ENCODE data around the gene TSEN2.
"Not testable (repeated sequence)": the region's sequence is repeated elsewhere in the genome, so short reads cannot be mapped to it uniquely, and the experiment has no call there.

Gene TSEN2

GRCh38 chr3:12446298-12446697 lies 38.0 kb upstream of the TSEN2 start:
- no peak for TF ChIP-seq ZNF274 (IDR thresholded peaks at IDR 0.05; ENCODE audit: low read depth, low read length)
- H3K4me3 ChIP-seq (ENCODE audit: low read length), result no peak overlapping the region

GRCh38 chr3:12447075-12447474 lies 37.2 kb upstream of the TSEN2 start:
- no peak for TF ChIP-seq ZNF274 (IDR thresholded peaks at IDR 0.05; ENCODE audit: low read depth, low read length)
- H3K4me3 ChIP-seq (ENCODE audit: low read length), result no peak overlapping the region

- not testable (repeated sequence) for H3K4me3 ChIP-seq (ENCODE audit: low read length)
Observed at GRCh38 chr3:12448404-12449202, 35.7 kb upstream of the TSEN2 start.

- no peak overlapping the region for H3K4me3 ChIP-seq (ENCODE audit: low read length)
- no peak for TF ChIP-seq ZNF274 (IDR thresholded peaks at IDR 0.05; ENCODE audit: low read depth, low read length)
Observed at GRCh38 chr3:12449889-12450682, 34.2 kb upstream of the TSEN2 start.

- TF ChIP-seq ZNF274 (IDR thresholded peaks at IDR 0.05; ENCODE audit: low read depth, low read length), result no peak
- H3K4me3 ChIP-seq (ENCODE audit: low read length), result no peak overlapping the region
Observed at GRCh38 chr3:12451481-12451880, 32.8 kb upstream of the TSEN2 start.

GRCh38 chr3:12451960-12452359 lies 32.3 kb upstream of the TSEN2 start:
- no peak for TF ChIP-seq ZNF274 (IDR thresholded peaks at IDR 0.05; ENCODE audit: low read depth, low read length)
- H3K4me3 ChIP-seq (ENCODE audit: low read length), result no peak overlapping the region

- H3K4me3 ChIP-seq (ENCODE audit: low read length), result no peak overlapping the region
- no peak for TF ChIP-seq ZNF274 (IDR thresholded peaks at IDR 0.05; ENCODE audit: low read depth, low read length)
Observed at GRCh38 chr3:12452361-12453330, 31.6 kb upstream of the TSEN2 start.

- no peak for TF ChIP-seq ZNF274 (IDR thresholded peaks at IDR 0.05; ENCODE audit: low read depth, low read length)
- no peak overlapping the region for H3K4me3 ChIP-seq (ENCODE audit: low read length)
Observed at GRCh38 chr3:12454076-12454815, 30.0 kb upstream of the TSEN2 start.

GRCh38 chr3:12454816-12455121 lies 29.5 kb upstream of the TSEN2 start:
- no peak overlapping the region for H3K4me3 ChIP-seq (ENCODE audit: low read length)
- TF ChIP-seq ZNF274 (IDR thresholded peaks at IDR 0.05; ENCODE audit: low read depth, low read length), result no peak

- TF ChIP-seq ZNF274 (IDR thresholded peaks at IDR 0.05; ENCODE audit: low read depth, low read length), result no peak
Observed at GRCh38 chr3:12455740-12456139, 28.5 kb upstream of the TSEN2 start.

GRCh38 chr3:12456441-12456840 lies 27.8 kb upstream of the TSEN2 start:
- H3K4me3 ChIP-seq (ENCODE audit: low read length), result no peak overlapping the region
- no peak for TF ChIP-seq ZNF274 (IDR thresholded peaks at IDR 0.05; ENCODE audit: low read depth, low read length)

More at GRCh38 chr3:12455740-12456139, 28.5 kb upstream of the TSEN2 start:
- H3K4me3 ChIP-seq (ENCODE audit: low read length), result no peak overlapping the region

- not testable (repeated sequence) for H3K4me3 ChIP-seq (ENCODE audit: low read length)
Observed at GRCh38 chr3:12457380-12457779, 26.9 kb upstream of the TSEN2 start.

GRCh38 chr3:12458901-12459300 lies 25.4 kb upstream of the TSEN2 start:
- H3K4me3 ChIP-seq (ENCODE audit: low read length), result no peak overlapping the region
- TF ChIP-seq ZNF274 (IDR thresholded peaks at IDR 0.05; ENCODE audit: low read depth, low read length), result no peak

- no peak for TF ChIP-seq ZNF274 (IDR thresholded peaks at IDR 0.05; ENCODE audit: low read depth, low read length)
Observed at GRCh38 chr3:12460127-12460526, 24.2 kb upstream of the TSEN2 start.

More at GRCh38 chr3:12460127-12460526, 24.2 kb upstream of the TSEN2 start:
- H3K4me3 ChIP-seq (ENCODE audit: low read length), result no peak overlapping the region

Measured in GM08714 (cell line).